Vein endothelial cell (primary cell): Measurements from ENCODE around the gene MLLT3. TPM values are rescaled to one million over a fixed set of nuclear protein-coding genes. Genes with fewer than 3 reads are reported as not detected.

Experiments
- small RNA-seq: library from RNA; depleted of rRNA; stranded (forward); fragments of <200 nt; gene quantifications from one replicate; pipeline ENCODE3, GENCODE V24; 2012
- total RNA-seq: library from RNA; depleted of rRNA; stranded (reverse); fragments of >200 nt; gene quantifications from 2 replicates; pipeline ENCODE4 v1.2.3, GENCODE V29; 2012

Gene MLLT3
- 5.1 and 6.9 TPM in 2 replicates for total RNA-seq

GRCh38 chr9:20622330-20623020, at the start of gene MLLT3:
TSS of gene MLLT3 (minus strand) at chr9:20622499.

Small RNA genes lying within 50 kb of the gene (small RNA-seq; reads per million reads assigned to genes)
- gene MIR4473 (1.6 reads per million, percentile 74 among the genes with 10 or more reads in this experiment), gene MIR4474 (not detected), gene RNU4-26P (not detected)

Other genes with a start within 250 kb of the MLLT3 start
- 61.1 and 82.9 TPM in 2 replicates for gene FOCAD, start 61.8 kb upstream of the MLLT3 start, total RNA-seq